HG03558 (cell line): ENCODE measurements around the gene UAP1L1.
"Not testable (repeated sequence)": the region's sequence is repeated elsewhere in the genome, so short reads cannot be mapped to it uniquely, and the experiment has no call there.

Experiments
- ATAC-seq: cut with Tn5 transposase; IDR thresholded peaks from one replicate; pipeline ENCODE4 v1.9.1; 2021; ENCODE audit warnings: moderate number of reproducible peaks; ENCODE audit not compliant: unreplicated experiment; ENCODE audit errors: extremely low read depth

The UAP1L1 gene

GRCh38 chr9:137111788-137112563, 34.7 kb downstream of the UAP1L1 start:
- ATAC-seq, result no peak

DNA sequence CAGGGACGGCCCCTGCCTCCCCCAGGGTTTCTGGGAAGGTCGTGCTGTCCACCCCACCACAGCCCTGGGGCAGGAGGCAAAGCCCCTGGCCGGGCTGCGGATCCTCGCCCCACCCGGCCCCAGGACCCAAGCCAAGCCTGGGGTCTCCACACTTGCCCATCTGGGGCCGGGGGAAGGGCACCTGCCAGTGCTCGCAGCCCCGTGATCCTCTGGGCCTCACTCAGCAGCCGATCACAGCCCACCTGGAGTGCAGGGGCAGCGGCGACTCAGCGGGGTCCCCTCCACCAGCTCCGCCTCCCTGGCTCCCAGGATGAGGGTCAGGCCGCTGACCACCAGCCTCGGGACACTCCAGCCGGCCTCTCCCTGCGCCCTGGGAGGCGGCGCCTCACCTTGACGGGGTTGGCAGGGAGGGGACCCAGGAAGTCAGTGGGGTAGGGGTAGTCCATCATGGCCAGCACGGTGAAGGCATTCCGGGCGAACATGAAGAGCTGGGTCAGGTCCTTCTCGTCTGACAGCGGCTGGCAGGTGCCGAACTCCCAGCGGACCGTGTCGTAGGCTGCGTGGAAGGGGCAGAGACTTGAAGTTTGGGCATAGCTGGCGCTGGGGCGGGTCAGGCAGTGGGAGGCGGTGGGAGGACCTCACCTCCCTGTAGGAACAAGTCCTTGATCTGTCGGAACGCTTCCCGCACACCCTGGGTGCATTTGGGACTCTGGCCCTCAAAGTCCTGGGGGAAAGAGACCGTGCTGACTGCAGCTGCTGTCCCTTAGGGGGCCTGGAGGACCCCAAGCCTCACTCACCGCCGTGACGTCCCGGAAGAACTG, 35.5 kb downstream of the UAP1L1 start:
- no peak for ATAC-seq

DNA sequence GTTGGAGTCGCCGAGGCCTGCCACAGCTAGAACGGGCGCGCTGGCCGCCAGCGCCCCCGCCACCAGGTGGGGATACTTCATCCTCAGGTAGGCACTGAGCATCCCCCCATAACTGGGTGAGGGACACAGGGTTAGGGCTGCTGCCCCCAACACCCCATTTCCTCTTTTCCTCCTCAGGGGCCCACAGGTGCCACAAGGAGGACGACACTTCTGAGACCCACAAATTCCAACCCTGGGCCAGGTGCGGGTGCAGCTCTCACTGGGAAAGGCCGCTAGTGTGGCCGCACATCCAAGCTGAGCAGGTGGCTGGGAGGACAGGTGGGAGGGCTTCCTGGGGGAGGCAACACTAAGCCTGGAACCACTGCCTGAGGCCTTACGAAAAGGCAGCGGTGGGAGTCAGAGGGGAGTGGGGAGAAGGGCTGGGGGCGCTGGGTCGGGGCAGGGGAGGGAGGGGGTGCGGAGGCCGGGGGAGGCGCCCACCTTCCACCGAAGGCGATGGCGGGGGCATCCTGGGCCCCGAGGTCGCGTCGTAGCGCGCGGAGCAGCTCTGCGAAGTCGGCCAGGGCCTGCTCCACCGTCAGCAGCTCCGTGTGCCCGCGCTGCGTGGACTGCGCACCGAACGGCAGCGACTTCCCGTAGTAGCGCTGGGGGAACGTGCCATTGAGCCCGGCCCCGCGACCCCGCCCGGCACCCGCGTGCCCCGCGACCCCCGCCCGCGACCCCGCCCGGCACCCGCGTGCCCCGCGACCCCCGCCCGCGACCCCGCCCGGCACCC, 36.3 kb downstream of the UAP1L1 start:
- ATAC-seq, result no peak

DNA sequence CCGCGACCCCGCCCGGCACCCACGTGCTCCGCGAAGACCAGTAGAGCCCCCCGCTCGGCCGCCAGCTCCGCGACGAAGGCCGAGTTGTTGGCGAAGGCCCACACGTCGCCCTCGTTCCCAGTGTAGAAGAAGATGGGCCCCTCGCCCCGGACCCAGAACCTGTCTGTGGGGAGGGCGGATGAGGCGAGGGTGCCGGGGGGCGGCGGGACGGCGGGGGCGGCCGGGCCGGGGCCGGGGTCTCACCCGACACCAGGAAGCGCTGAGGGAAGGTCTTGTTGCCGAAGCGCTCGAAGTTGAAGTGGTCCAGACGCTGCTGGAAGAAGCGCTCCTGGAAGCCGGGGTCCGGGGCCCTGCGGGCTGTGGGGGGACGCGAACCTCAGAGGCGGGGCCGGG, 36.9 kb downstream of the UAP1L1 start:
- ATAC-seq, result no peak

DNA sequence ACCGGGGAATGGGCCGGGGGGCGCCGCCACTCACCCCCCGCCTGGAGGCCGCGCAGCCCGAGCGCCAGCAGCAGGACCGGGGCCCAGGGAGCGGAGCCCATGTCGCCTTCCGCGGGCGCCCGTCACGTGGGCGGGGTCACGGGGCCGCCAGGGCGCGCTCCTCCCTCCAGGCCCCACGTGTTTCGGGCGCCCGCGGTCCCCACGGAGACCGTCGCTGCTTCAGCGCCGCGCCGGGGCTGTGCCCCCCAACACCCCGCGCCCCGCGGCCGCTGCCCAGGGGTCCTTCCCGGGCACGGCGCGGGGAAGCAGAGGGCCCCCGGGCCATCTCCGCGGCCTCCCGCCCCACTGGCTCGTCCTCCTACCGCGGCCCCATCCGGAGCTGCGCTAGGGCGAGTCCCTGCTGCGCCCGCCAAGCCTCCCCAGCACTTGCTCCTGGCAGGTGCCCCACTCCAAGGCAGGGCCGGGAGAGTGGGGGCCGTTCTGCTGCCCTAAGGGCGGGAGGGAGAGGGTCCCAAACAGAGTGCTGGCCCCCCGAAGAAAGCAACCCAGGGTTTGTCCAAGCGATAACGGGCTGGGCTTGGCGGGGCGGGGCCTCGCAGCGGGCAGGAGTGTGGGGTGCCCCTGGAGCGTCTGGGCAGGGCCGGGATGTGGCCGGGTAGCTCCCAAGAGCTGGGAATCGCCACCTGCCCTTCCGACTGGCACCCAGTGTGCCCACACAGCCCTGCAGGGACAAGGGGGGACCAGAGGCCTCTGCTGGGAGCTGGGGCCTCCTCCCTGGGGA, 37.5 kb downstream of the UAP1L1 start, which contains the start of gene DPP7:
DPP7 (minus strand) TSS at position 121 of the 781 bp plus-strand sequence; CDS start at position 101, 20 bp downstream.
- no peak for ATAC-seq

DNA sequence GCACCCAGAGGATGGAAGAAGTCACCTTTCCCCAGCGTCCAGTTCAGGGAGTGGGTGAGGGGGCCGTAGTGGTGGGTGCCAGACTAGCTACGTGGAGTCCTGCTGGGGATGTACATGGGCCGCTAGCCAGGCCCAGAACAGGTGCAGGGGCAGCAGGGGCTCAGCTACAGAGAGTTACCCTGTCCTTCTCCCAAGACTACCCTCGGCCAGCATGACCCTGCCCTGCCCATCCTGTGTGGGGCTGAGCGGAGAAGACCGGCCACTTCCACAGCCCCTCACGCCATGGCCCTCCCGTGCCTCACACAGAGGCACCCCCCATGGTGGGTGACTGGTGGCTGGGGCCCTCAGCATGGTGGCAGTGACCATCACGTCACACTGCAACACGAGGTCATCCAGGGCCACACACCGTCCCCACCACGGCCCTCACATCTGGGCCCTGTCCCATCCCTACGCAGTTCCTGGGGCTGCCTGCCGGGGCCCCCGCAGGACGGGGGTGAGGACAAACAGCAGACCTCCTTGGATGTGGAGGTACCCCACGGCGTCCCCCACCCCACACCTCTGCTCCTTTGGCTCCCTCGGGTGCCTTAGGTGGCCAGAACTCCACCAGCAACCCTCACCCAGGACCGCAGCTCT, 38.2 kb downstream of the UAP1L1 start:
- no peak for ATAC-seq

- ATAC-seq, result no peak
These were observed 38.8 kb downstream of the UAP1L1 start for GRCh38 chr9:137116027-137116507.

DNA sequence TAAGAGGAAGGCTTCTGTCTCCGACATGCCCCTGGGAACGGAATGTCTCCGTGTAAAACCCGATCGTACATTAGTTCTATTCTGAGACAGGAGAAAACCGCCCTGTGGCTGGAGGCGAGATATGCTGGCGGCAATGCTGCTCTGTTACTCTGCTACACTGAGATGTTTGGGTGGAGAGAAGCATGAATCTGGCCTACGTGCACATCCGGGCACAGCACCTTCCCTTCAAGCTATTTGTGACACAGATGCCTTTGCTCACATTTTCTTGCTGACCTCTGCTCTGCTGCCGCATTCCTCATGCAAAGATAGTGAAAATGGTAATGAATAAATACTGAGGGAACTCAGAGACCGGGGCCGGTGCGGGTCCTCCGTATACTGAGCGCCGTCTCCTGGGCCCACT, 39.4 kb downstream of the UAP1L1 start:
- ATAC-seq, result no peak

DNA sequence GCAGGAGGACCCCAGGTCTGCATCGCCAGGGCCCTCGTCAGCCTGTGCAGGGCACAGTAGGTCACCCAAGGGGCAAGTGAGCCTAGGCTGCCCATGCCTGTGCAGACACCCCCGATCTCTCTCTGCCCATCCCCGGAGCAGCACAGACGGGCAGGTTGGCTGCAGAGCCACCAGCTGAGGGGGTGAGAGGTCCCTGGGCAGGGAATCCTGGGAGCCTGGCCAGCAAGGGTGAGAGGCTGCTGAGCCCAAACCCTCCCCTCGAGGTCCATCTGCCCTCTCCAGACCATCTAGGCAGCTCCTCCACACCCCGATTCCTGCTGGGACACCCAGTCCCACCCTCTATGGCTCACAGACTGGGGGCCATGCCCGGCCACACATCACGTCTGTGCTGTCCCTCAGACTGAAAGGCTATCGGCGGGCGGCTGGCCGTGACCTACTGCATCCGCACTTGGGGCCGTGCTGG, 40.0 kb downstream of the UAP1L1 start:
- no peak for ATAC-seq

GRCh38 chr9:137118092-137118603, 40.8 kb downstream of the UAP1L1 start:
- not testable (repeated sequence) for ATAC-seq

DNA sequence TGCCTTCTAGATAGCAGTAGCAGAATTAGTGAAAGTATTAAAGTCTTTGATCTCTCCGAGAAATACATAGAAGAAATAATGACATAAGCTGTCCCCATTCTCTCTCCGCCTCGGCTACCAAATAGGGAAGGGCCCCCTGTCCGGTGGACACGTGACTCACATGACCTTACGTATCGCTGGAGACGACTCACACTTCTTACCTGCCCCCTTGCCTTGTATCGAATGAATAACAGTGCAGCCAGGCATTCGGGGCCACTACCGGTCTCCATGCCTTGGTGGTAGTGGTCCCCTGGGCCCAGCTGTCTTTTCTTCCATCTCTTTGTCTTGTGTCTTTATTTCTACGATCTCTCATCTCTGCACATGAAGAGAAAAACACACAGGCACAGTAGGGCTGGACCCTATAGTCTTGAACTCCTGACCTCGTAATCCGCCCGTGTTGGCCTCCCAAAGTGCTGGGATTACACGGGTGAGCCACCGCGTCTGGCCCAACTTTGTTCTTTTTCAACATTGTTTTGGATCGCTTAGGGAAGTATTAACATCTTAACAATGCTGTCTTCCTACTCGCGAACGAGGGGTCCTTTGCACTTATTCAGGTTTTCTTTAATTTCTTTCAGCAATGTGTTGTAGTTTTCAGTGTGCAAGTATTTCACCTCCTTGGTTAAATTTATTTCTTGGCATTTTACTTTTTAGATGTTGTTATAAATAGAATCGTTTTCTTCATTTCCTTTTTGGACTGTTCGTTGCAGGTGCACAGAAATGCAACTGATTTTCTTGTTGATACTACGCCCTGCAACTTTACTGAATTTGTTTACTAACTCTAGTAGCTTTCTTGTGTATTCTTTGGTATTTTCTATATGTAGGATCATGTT, 44.8 kb downstream of the UAP1L1 start:
- not testable (repeated sequence) for ATAC-seq

- ATAC-seq, result not testable (repeated sequence)
These were observed 45.6 kb downstream of the UAP1L1 start for GRCh38 chr9:137122796-137123467.

DNA sequence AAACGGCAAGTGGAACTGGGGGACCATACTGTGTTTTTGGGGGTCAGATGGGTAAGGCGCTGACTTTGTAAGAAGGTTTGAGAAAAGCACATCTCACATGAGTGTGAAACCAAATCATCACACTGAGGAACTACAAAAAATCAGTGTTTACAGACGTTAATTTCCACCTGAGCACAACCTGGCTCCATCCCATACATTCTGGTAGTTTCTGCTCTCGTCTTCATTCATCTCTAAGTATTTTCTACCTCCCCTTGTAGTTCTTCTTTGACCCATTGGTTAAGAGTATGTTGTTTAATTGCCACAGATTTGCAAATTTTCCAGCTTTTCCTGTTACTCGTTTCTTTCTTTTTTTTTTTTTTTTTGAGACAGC, 46.1 kb downstream of the UAP1L1 start:
- no peak for ATAC-seq

DNA sequence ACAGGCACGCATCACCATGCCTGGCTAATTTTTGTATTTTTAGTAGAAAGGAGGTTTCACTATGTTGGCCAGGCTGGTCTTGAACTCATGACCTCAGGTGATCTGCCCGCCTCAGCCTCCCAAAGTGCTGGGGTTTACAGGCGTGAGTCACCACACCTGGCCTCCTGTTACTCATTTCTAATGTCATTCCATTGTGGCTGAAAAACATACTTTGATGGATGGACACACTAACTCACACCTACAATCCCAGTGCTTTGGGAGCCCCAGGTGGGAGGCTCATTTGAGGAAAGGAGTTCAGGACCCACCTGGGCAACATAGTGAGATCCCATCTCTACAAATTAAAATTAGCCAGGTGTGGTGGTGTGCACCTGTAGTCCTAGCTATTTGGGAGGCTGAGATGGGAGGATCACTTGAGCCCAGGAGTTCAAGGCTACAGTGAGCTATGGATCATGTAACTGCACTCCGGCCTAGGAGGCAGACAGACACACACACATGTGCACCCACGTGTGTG, 46.7 kb downstream of the UAP1L1 start:
- ATAC-seq, result not testable (repeated sequence)

DNA sequence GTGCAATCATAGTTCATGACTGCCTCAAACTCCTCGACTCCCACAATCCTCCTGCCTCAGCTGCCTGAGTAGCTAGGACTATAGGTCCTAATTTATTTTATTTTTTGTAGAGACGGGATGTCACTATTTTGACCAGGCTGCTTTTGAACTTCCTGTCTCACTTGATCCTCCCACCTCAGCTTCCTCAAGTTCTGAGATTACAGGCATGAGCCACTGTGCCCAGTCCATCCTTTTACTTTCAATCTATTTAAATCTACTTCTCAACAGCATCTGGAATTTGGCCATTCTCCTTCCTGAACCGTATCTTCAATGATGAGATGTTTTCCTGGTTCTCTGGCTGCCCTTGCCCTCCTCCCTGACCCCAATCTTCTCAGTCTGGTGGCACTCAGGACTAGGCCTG, 49.5 kb downstream of the UAP1L1 start:
- no peak for ATAC-seq

DNA sequence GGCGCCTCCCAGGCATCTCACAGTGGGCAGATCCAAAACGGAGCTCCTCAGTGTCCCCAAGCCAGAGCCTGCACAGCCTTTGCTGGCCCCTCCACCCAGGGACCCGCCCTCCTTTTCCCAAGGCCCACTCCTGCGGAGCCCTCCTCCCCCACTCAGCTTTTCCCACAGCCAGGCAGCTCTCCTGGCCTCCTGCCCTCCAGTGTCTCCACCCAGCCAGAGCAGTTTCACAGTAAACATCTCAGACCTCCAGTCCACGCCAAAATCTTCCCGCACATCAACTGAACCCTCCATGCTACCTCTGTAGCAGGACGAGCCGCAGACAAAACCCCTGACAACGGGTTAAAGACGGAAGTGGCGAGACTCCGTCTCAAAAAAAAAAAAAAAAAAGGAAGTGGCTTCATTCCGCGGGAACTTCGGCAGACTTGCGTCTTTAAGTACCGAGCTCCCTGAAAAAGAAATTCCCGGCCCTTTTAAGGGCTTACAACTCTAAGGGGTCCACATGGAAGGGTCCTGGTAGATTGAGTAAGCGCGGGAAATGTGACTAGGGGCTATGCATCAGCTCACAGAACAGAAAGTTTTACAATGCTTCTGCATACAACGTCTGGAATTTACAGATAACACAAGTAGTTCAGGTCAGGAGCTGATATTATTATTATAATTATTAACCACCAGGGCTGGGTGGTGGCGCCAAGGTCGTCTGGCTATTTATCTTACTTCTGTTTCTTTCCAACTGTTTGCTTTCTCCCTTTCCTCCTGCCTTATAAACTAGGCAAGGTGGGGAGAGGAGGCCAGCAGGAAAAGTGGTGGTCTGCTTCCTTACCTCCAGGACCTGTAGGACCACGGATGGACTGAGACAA, 50.2 kb downstream of the UAP1L1 start:
- ATAC-seq, result no peak
